Measurements from ENCODE around the gene TRIM40. TPM values are rescaled to one million over a fixed set of nuclear protein-coding genes. Genes with fewer than 3 reads are reported as not detected.

The TRIM40 gene
- total and polyA plus RNA-seq, 2 of the 13 experiments (the other 11 are each of a cell fraction or from before 2014, with no cell fraction given), result 0.58 TPM; not detected in 1

GRCh38 chr6:30100585-30101443 is 35.1 kb upstream of the TRIM40 start (continued):
- TF ChIP-seq ZBTB14 (CRISPR knock-in tag; IDR thresholded peaks at IDR 0.05) (no peak), ZSCAN9 (CRISPR knock-in tag; IDR thresholded peaks at IDR 0.05; ENCODE audit: borderline replicate concordance) (0 out of 2 replicates have a peak, but pooled peaks have one; percentile 62), TERF1 (CRISPR knock-in tag; IDR thresholded peaks at IDR 0.05) (no peak), DDIT3 (CRISPR knock-in tag; IDR thresholded peaks at IDR 0.05) (no peak), ZNF577 (CRISPR knock-in tag; IDR thresholded peaks at IDR 0.05; ENCODE audit: borderline replicate concordance, low read depth) (no peak), SCMH1 (CRISPR knock-in tag; IDR thresholded peaks at IDR 0.05; ENCODE audit: borderline replicate concordance) (no peak), ZNF547 (CRISPR knock-in tag; IDR thresholded peaks at IDR 0.05) (peak; percentile 86), PRDM15 (CRISPR knock-in tag; IDR thresholded peaks at IDR 0.05) (peak; percentile 97), ZZZ3 (CRISPR knock-in tag; IDR thresholded peaks at IDR 0.05; ENCODE audit: borderline replicate concordance) (no peak), MLLT10 (CRISPR knock-in tag; IDR thresholded peaks at IDR 0.05) (no peak), MTA3 (CRISPR knock-in tag; IDR thresholded peaks at IDR 0.05) (no peak), ZNF589 (CRISPR knock-in tag; conservative IDR thresholded peaks at IDR 0.05) (no peak; the same call in 1 of the 2 replicates), THAP11 (CRISPR knock-in tag; IDR thresholded peaks at IDR 0.05) (peak; percentile 49; the same call in 1 of the 2 replicates), ZNF160 (CRISPR knock-in tag; IDR thresholded peaks at IDR 0.05) (no peak), ZSCAN22 (CRISPR knock-in tag; IDR thresholded peaks at IDR 0.05) (no peak), ZNF367 (CRISPR knock-in tag; IDR thresholded peaks at IDR 0.05; ENCODE audit: borderline replicate concordance) (no peak), SNAPC5 (CRISPR knock-in tag; IDR thresholded peaks at IDR 0.05; ENCODE audit: borderline replicate concordance) (no peak), KLF6 (CRISPR knock-in tag; IDR thresholded peaks at IDR 0.05) (peak; percentile 59; the same call in 1 of the 2 replicates), FOXC1 (CRISPR knock-in tag; IDR thresholded peaks at IDR 0.05; ENCODE audit: borderline replicate concordance) (peak; percentile 82), ZNF256 (CRISPR knock-in tag; conservative IDR thresholded peaks at IDR 0.05) (no peak), ZNF746 (CRISPR knock-in tag; IDR thresholded peaks at IDR 0.05) (peak; percentile 79), NR2F1 (CRISPR knock-in tag; IDR thresholded peaks at IDR 0.05) (peak in 1 of 2 experiments; percentile 36; a peak in 1 of 4 replicates), ZNF768 (CRISPR knock-in tag; IDR thresholded peaks at IDR 0.05) (peak; percentile 76), ZMYM2 (CRISPR knock-in tag; IDR thresholded peaks at IDR 0.05) (no peak)

All from HepG2 (cell line).